Right atrium auricular region (tissue), 2 donors: ENCODE data around the gene NTN4. TPM values are rescaled to one million over a fixed set of nuclear protein-coding genes. Genes with fewer than 3 reads are reported as not detected.
A peak's percentile ranks its signal among the peaks of the same experiment; 100 is the strongest.
"Not testable (repeated sequence)": the region's sequence is repeated elsewhere in the genome, so short reads cannot be mapped to it uniquely, and the experiment has no call there.

ENCODE experiments used
- DNase-seq: peaks from one replicate; pipeline ENCODE4 v3.0.0-alpha.2; 2019; ENCODE audit warnings: low spot score
- H3K27ac ChIP-seq, 2 donors: fragments of 200-600 bp; sonication (generic); 1 replicate in 1 of 2; 2 replicates in 1 of 2; pipeline ENCODE4 v1.5.1; 2016 to 2019
- H3K27me3 ChIP-seq, 2 donors: fragments of 200-600 bp; sonication (generic); one replicate each; pipeline versions ENCODE4 v1.5.1 to v1.6.0; 2017 to 2019
- H3K36me3 ChIP-seq: fragments of 200-600 bp; sonication (generic); one replicate; pipeline ENCODE4 v1.5.1; 2016
- H3K4me1 ChIP-seq, 2 donors: fragments of 200-600 bp; sonication (generic); one replicate each; pipeline versions ENCODE4 v1.5.1 to v1.6.0; 2017 to 2019
- H3K4me3 ChIP-seq, 2 donors: fragments of 200-600 bp; sonication (generic); 1 replicate in 1 of 2; 2 replicates in 1 of 2; pipeline ENCODE4 v1.5.1; 2017 to 2019; ENCODE audit warnings: mild to moderate bottlenecking in 1 of 2, moderate library complexity in 1 of 2
- H3K9me3 ChIP-seq, 2 donors: fragments of 200-600 bp; sonication (generic); one replicate each; pipeline ENCODE4 v1.5.1; 2019
- CTCF ChIP-seq, 2 donors: fragments of 200-600 bp; sonication (generic); IDR thresholded peaks; one replicate each; pipeline ENCODE4 v1.5.1; 2019; ENCODE audit warnings: antibody characterized with exemption in 2 of 2
- total RNA-seq, 2 donors: library from RNA; depleted of rRNA; stranded (reverse); fragments of >200 nt; gene quantifications; one replicate each; pipeline ENCODE4 v1.1.0, GENCODE V29; 2016

The NTN4 gene
- total RNA-seq, 2 donors from 2014 or later, result 69.0 to 85.3 TPM

- Histone ChIP-seq H3K36me3 (no peaks in the 10 kb centered on the region), H3K4me1 (peaks cover 0 to 55% of the 10 kb centered on the region in 2 donors), H3K4me3 (no peak overlapping the region), H3K9me3 (peaks cover 0 to under 1% of the 10 kb centered on the region in 2 donors), H3K27me3 (no peaks in the 10 kb centered on the region), H3K27ac (peak overlapping the region; percentile 88 to 96)
- no peak for TF ChIP-seq CTCF (IDR thresholded peaks at IDR 0.05)
- peak; percentile 77 for DNase-seq
Measured at GRCh38 chr12:95739561-95740313, 50.8 kb downstream of the NTN4 start.

- Histone ChIP-seq H3K4me1 (peaks cover 0 to 62% of the 10 kb centered on the region in 2 donors), H3K27ac (peak overlapping the region; percentile 88 to 96)
- no peak for TF ChIP-seq CTCF (IDR thresholded peaks at IDR 0.05)
Measured at GRCh38 chr12:95738024-95738611, 52.4 kb downstream of the NTN4 start.

GRCh38 chr12:95736631-95737030 is 53.9 kb downstream of the NTN4 start:
- H3K36me3 ChIP-seq, result no peaks in the 10 kb centered on the region
- H3K27ac ChIP-seq, result peak overlapping the region; percentile 88 to 96
- peaks cover 0 to 60% of the 10 kb centered on the region in 2 donors for H3K4me1 ChIP-seq
- DNase-seq, result no peak
- no peak for TF ChIP-seq CTCF (IDR thresholded peaks at IDR 0.05)
- no peaks in the 10 kb centered on the region for H3K9me3 ChIP-seq
- no peaks in the 10 kb centered on the region for H3K27me3 ChIP-seq
- no peak overlapping the region for H3K4me3 ChIP-seq

More at GRCh38 chr12:95738024-95738611, 52.4 kb downstream of the NTN4 start:
- H3K4me3 ChIP-seq, result no peak overlapping the region
- DNase-seq, result no peak
- no peaks in the 10 kb centered on the region for H3K36me3 ChIP-seq
- H3K9me3 ChIP-seq, result no peaks in the 10 kb centered on the region
- H3K27me3 ChIP-seq, result no peaks in the 10 kb centered on the region

GRCh38 chr12:95735728-95736127 is 54.8 kb downstream of the NTN4 start:
- H3K27me3 ChIP-seq, H3K36me3 ChIP-seq, H3K4me3 ChIP-seq, DNase-seq, H3K9me3 ChIP-seq: not testable (repeated sequence)
- Histone ChIP-seq H3K4me1 (peaks cover 0 to 63% of the 10 kb centered on the region in 2 donors), H3K27ac (peak overlapping the region; percentile 88 to 96)

GRCh38 chr12:95733141-95733825 is 57.3 kb downstream of the NTN4 start:
- Histone ChIP-seq H3K36me3 (no peaks in the 10 kb centered on the region), H3K4me3 (no peak overlapping the region), H3K4me1 (peaks cover 0 to 55% of the 10 kb centered on the region in 2 donors)

More at GRCh38 chr12:95733141-95733825, 57.3 kb downstream of the NTN4 start:
- no peak for DNase-seq
- Histone ChIP-seq H3K9me3 (no peaks in the 10 kb centered on the region), H3K27ac (peak overlapping the region; percentile 63 to 70), H3K27me3 (no peaks in the 10 kb centered on the region)
- TF ChIP-seq CTCF (IDR thresholded peaks at IDR 0.05), result no peak
